Measurements from ENCODE around the gene IFT122. TPM values are rescaled to one million over a fixed set of nuclear protein-coding genes. Genes with fewer than 3 reads are reported as not detected.
"Not testable (repeated sequence)": the region's sequence is repeated elsewhere in the genome, so short reads cannot be mapped to it uniquely, and the experiment has no call there.

Gene IFT122
- total RNA-seq, 1 experiment from 2014 or later = 30.0 TPM

DNA sequence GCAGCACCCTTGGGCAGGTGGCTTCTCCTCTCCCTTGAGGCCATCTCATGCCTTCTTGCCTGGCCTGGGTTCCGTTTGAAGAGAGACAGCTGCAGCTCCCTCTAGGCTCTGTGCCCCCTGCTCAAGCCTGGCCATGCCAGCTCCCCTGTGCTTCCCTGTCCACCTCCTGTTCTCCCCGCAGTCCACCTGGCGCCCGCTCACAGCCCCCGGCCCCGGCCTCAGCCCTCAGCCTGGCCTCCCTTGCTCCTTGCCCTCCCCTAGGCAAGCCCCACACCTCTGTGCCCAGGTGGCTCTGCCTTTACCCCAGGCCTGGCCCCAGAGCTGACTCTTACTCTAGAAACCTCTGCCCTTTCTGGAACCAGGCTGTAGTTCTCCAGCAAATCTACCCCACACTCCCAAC, 74.5 kb downstream of the IFT122 start:
- H3K9me3 ChIP-seq = no peaks in the 10 kb centered on the region
- DNase-seq = no peak
- Mint-ChIP-seq H3K27ac (ENCODE audit: unreplicated experiment) (no peak overlapping the region), H3K36me3 (ENCODE audit: insufficient read depth, unreplicated experiment) (peaks cover 6% of the 10 kb centered on the region), H3K9me3 (ENCODE audit: unreplicated experiment) (no peaks in the 10 kb centered on the region), H3K27me3 (ENCODE audit: insufficient read depth, unreplicated experiment) (no peaks in the 10 kb centered on the region), H3K4me1 (ENCODE audit: low read depth, unreplicated experiment) (no peaks in the 10 kb centered on the region), H3K4me3 (ENCODE audit: unreplicated experiment) (no peak overlapping the region)
- no peaks in the 10 kb centered on the region; the same call in 1 of the 2 replicates for H3K36me3 ChIP-seq (ENCODE audit: control insufficient read depth, insufficient read depth, low read length)
- H3K4me3 ChIP-seq (ENCODE audit: low read depth, low read length) = no peak overlapping the region
- BruUV-seq (replicated peaks) = no TSS peak
- POLR2A ChIA-PET = no interaction called here
- no peaks in the 10 kb centered on the region for H3K27me3 ChIP-seq (replicated peaks; ENCODE audit: control insufficient read depth, insufficient read depth, low read length)
- TF ChIP-seq CTCF (IDR thresholded peaks at IDR 0.05; ENCODE audit: insufficient read depth in 1 of 2, low read depth in 1 of 2, low read length in 1 of 2, severe bottlenecking in 1 of 2, unreplicated experiment in 1 of 2) = no peak
- H3K4me1 ChIP-seq = no peaks in the 10 kb centered on the region
- CTCF ChIA-PET = no interaction called here
- intact Hi-C loops (cut with micrococcal nuclease; ENCODE audit: unreplicated experiment) = no loop called here

- BruUV-seq (replicated peaks); H3K4me3 Mint-ChIP-seq (ENCODE audit: unreplicated experiment); H3K27me3 Mint-ChIP-seq (ENCODE audit: insufficient read depth, unreplicated experiment); H3K36me3 Mint-ChIP-seq (ENCODE audit: insufficient read depth, unreplicated experiment); H3K36me3 ChIP-seq (ENCODE audit: control insufficient read depth, insufficient read depth, low read length); H3K4me3 ChIP-seq (ENCODE audit: low read depth, low read length); H3K27me3 ChIP-seq (replicated peaks; ENCODE audit: control insufficient read depth, insufficient read depth, low read length); DNase-seq; H3K4me1 ChIP-seq; intact Hi-C loops (cut with micrococcal nuclease; ENCODE audit: unreplicated experiment); H3K9me3 Mint-ChIP-seq (ENCODE audit: unreplicated experiment); POLR2A ChIA-PET; H3K27ac Mint-ChIP-seq (ENCODE audit: unreplicated experiment); CTCF ChIA-PET; H3K9me3 ChIP-seq; H3K4me1 Mint-ChIP-seq (ENCODE audit: low read depth, unreplicated experiment): not testable (repeated sequence)
Measured at GRCh38 chr3:129515108-129515820, 75.2 kb downstream of the IFT122 start.

- H3K27ac Mint-ChIP-seq (ENCODE audit: unreplicated experiment); H3K9me3 ChIP-seq; H3K27me3 ChIP-seq (replicated peaks; ENCODE audit: control insufficient read depth, insufficient read depth, low read length); H3K4me1 Mint-ChIP-seq (ENCODE audit: low read depth, unreplicated experiment); CTCF ChIA-PET; DNase-seq; H3K36me3 Mint-ChIP-seq (ENCODE audit: insufficient read depth, unreplicated experiment); POLR2A ChIA-PET; H3K4me3 Mint-ChIP-seq (ENCODE audit: unreplicated experiment); H3K9me3 Mint-ChIP-seq (ENCODE audit: unreplicated experiment); H3K4me1 ChIP-seq; H3K4me3 ChIP-seq (ENCODE audit: low read depth, low read length); H3K27me3 Mint-ChIP-seq (ENCODE audit: insufficient read depth, unreplicated experiment); H3K36me3 ChIP-seq (ENCODE audit: control insufficient read depth, insufficient read depth, low read length); BruUV-seq (replicated peaks); intact Hi-C loops (cut with micrococcal nuclease; ENCODE audit: unreplicated experiment): not testable (repeated sequence)
Measured at GRCh38 chr3:129515821-129516432, 75.9 kb downstream of the IFT122 start.

DNA sequence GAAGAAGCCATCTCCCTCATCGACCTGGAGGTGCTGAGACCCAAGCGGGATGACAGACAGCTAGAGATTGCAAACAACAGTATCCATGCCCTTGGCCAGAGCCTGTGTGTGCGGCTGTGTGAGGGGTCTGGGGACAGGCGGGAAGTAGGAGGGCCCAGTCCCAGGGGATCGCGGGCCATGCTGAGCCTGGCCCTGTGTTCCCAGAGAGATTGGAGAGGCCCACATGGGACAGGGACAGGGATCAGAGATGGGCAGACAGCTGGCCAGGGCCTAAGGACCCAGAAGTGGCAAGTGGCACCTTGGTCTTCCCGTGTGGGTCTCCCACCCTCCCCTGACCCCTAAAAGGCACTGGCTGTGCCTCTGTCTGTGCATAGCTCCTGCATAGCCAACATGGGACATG, 77.5 kb downstream of the IFT122 start:
- ChIA-PET POLR2A (no interaction called here), CTCF (no interaction called here)
- Mint-ChIP-seq H3K27me3 (ENCODE audit: insufficient read depth, unreplicated experiment) (no peaks in the 10 kb centered on the region), H3K4me3 (ENCODE audit: unreplicated experiment) (no peak overlapping the region), H3K27ac (ENCODE audit: unreplicated experiment) (no peak overlapping the region), H3K4me1 (ENCODE audit: low read depth, unreplicated experiment) (no peaks in the 10 kb centered on the region), H3K36me3 (ENCODE audit: insufficient read depth, unreplicated experiment) (peaks cover 6% of the 10 kb centered on the region), H3K9me3 (ENCODE audit: unreplicated experiment) (no peaks in the 10 kb centered on the region)
- TF ChIP-seq CTCF (IDR thresholded peaks at IDR 0.05; ENCODE audit: insufficient read depth in 1 of 2, low read depth in 1 of 2, low read length in 1 of 2, severe bottlenecking in 1 of 2, unreplicated experiment in 1 of 2) = no peak
- intact Hi-C loops (cut with micrococcal nuclease; ENCODE audit: unreplicated experiment) = no loop called here
- Histone ChIP-seq H3K4me1 (no peaks in the 10 kb centered on the region), H3K9me3 (no peaks in the 10 kb centered on the region), H3K4me3 (ENCODE audit: low read depth, low read length) (no peak overlapping the region), H3K36me3 (ENCODE audit: control insufficient read depth, insufficient read depth, low read length) (no peaks in the 10 kb centered on the region; the same call in 1 of the 2 replicates), H3K27me3 (replicated peaks; ENCODE audit: control insufficient read depth, insufficient read depth, low read length) (no peaks in the 10 kb centered on the region)
- no peak for DNase-seq
- BruUV-seq (replicated peaks) = no TSS peak
